CD14-positive monocyte (primary cell): ENCODE data around the gene OR2T29. TPM values are rescaled to one million over a fixed set of nuclear protein-coding genes. Genes with fewer than 3 reads are reported as not detected.
A peak's percentile ranks its signal among the peaks of the same experiment; 100 is the strongest.
"Not testable (repeated sequence)": the region's sequence is repeated elsewhere in the genome, so short reads cannot be mapped to it uniquely, and the experiment has no call there.

ENCODE experiments used
- DNase-seq, 3 donors: peaks; one replicate each; pipeline ENCODE4 v3.0.0-alpha.2; 2011 to 2022
- H2AFZ ChIP-seq: 2 replicates; pipeline ENCODE4 v1.6.0; 2012; ENCODE audit warnings: mild to moderate bottlenecking, low read depth, low read length, inconsistent platforms; ENCODE audit not compliant: insufficient read depth, poor library complexity, severe bottlenecking
- H3K27ac ChIP-seq, 2 donors: 1 replicate in 1 of 2; 2 replicates in 1 of 2; pipeline ENCODE4 v1.5.1; 2012 to 2013; ENCODE audit warnings: low read length in 2 of 2, control low read depth in 1 of 2, inconsistent platforms in 1 of 2, low read depth in 1 of 2, mild to moderate bottlenecking in 1 of 2
- H3K27me3 ChIP-seq, 2 donors: one replicate each; pipeline versions ENCODE4 v1.6.0 to v1.6.1; 2011 to 2013; ENCODE audit warnings: low read length in 2 of 2; ENCODE audit not compliant: control insufficient read depth in 2 of 2, insufficient read depth in 2 of 2
- H3K36me3 ChIP-seq, 2 donors: replicated peaks in 1 of 2; 1 replicate in 1 of 2; 2 replicates in 1 of 2; pipeline versions ENCODE4 v1.5.1 to v1.6.1; 2012 to 2013; ENCODE audit warnings: low read length in 2 of 2, control low read depth in 1 of 2, inconsistent platforms in 1 of 2, mild to moderate bottlenecking in 1 of 2; ENCODE audit not compliant: insufficient read depth in 2 of 2, control insufficient read depth in 1 of 2
- H3K4me1 ChIP-seq, 2 donors: 1 replicate in 1 of 2; 2 replicates in 1 of 2; pipeline versions ENCODE4 v1.5.1 to v1.6.1; 2012 to 2013; ENCODE audit warnings: low read length in 2 of 2, control low read depth in 1 of 2, inconsistent platforms in 1 of 2, mild to moderate bottlenecking in 1 of 2, moderate library complexity in 1 of 2; ENCODE audit not compliant: insufficient read depth in 2 of 2, control insufficient read depth in 1 of 2
- H3K4me2 ChIP-seq: replicated peaks from 2 replicates; pipeline ENCODE3; 2012; ENCODE audit warnings: low read length, moderate library complexity, mild to moderate bottlenecking; ENCODE audit not compliant: poor library complexity, severe bottlenecking; ENCODE audit errors: extremely low read depth
- H3K4me3 ChIP-seq, 3 experiments: fragments of 200-600 bp in 1 of 3; sonication (generic) in 1 of 3; replicated peaks in 1 of 3; 1 replicate in 2 of 3; 2 replicates in 1 of 3; pipeline ENCODE4 v1.5.1; 2011 to 2013; ENCODE audit warnings: low read length in 3 of 3, mild to moderate bottlenecking in 3 of 3, control low read depth in 2 of 3, low read depth in 2 of 3, inconsistent platforms in 1 of 3, moderate library complexity in 1 of 3
- H3K79me2 ChIP-seq: 2 replicates; pipeline ENCODE4 v1.6.0; 2012; ENCODE audit warnings: mild to moderate bottlenecking, control low read depth, inconsistent platforms, low read length, moderate library complexity; ENCODE audit not compliant: insufficient read depth
- H3K9ac ChIP-seq: 2 replicates; pipeline ENCODE4 v1.6.0; 2017; ENCODE audit warnings: low read length, mild to moderate bottlenecking; ENCODE audit not compliant: insufficient read depth, poor library complexity, severe bottlenecking
- H3K9me3 ChIP-seq, 2 donors: replicated peaks in 1 of 2; 1 replicate in 1 of 2; 2 replicates in 1 of 2; pipeline versions ENCODE4 v1.5.1 to v1.6.1; 2012 to 2013; ENCODE audit warnings: low read length in 2 of 2, control low read depth in 1 of 2; ENCODE audit not compliant: control insufficient read depth in 1 of 2, insufficient read depth in 1 of 2
- H4K20me1 ChIP-seq: 2 replicates; pipeline ENCODE4 v1.6.0; 2012; ENCODE audit warnings: mild to moderate bottlenecking, low read length, control low read depth, moderate library complexity; ENCODE audit not compliant: insufficient read depth
- H3K27ac Mint-ChIP-seq, 7 donors: one replicate each; pipeline ENCODE4 v1.8.0; 2020; ENCODE audit warnings: mild to moderate bottlenecking in 7 of 7, mixed read lengths in 7 of 7, moderate library complexity in 6 of 7, inconsistent platforms in 2 of 7
- H3K27me3 Mint-ChIP-seq, 3 donors: one replicate each; pipeline ENCODE4 v1.8.0; 2021 to 2022; ENCODE audit warnings: low read depth in 3 of 3, mild to moderate bottlenecking in 3 of 3, mixed read lengths in 3 of 3, moderate library complexity in 3 of 3, inconsistent platforms in 1 of 3
- H3K36me3 Mint-ChIP-seq, 2 donors: one replicate each; pipeline ENCODE4 v1.8.0; 2020; ENCODE audit warnings: mixed read lengths in 2 of 2, inconsistent platforms in 1 of 2, mild to moderate bottlenecking in 1 of 2
- H3K4me1 Mint-ChIP-seq: one replicate; pipeline ENCODE4 v1.8.0; 2020; ENCODE audit warnings: mild to moderate bottlenecking, mixed read lengths
- H3K4me3 Mint-ChIP-seq, 2 donors: one replicate each; pipeline ENCODE4 v1.8.0; 2020; ENCODE audit warnings: mild to moderate bottlenecking in 2 of 2, mixed read lengths in 2 of 2, moderate library complexity in 1 of 2
- H3K9me3 Mint-ChIP-seq, 7 donors: one replicate each; pipeline ENCODE4 v1.8.0; 2020 to 2022; ENCODE audit warnings: mixed read lengths in 7 of 7, mild to moderate bottlenecking in 6 of 7, moderate library complexity in 6 of 7, inconsistent platforms in 2 of 7
- WGBS: methylation state at CpG from one replicate; pipeline ENCODE4 v1.1.5; 2013; ENCODE audit warnings: missing lambda C conversion rate; ENCODE audit not compliant: insufficient coverage; 5-methylcytosine and 5-hydroxymethylcytosine counted together
- intact Hi-C, 2 donors: fragments of 100-400 bp; cut with micrococcal nuclease; formaldehyde crosslinking; loops; one replicate each; pipeline versions ENCODE4 v1.15.0 to v1.15.1; 2023
- polyA plus RNA-seq, 3 donors: library from polyadenylated mRNA; depleted of rRNA in 1 of 3; unstranded in 2 of 3; stranded (reverse) in 1 of 3; fragments of 300-500 nt in 2 of 3; fragments of >200 nt in 1 of 3; fragmentation: Illumina TruSeq in 2 of 3; gene quantifications; 1 replicate in 2 of 3; 2 replicates in 1 of 3; pipeline ENCODE4 v1.2.3, GENCODE V29; 2012 to 2021
- TF ChIP-seq, protein P1 (sequence below): fragments of 200-600 bp; IDR thresholded peaks from one replicate; pipeline ENCODE4 v1.8.0; 2022; ENCODE audit warnings: antibody characterized with exemption, mild to moderate bottlenecking

The OR2T29 gene
- polyA plus RNA-seq, 3 donors, result not detected

DNA sequence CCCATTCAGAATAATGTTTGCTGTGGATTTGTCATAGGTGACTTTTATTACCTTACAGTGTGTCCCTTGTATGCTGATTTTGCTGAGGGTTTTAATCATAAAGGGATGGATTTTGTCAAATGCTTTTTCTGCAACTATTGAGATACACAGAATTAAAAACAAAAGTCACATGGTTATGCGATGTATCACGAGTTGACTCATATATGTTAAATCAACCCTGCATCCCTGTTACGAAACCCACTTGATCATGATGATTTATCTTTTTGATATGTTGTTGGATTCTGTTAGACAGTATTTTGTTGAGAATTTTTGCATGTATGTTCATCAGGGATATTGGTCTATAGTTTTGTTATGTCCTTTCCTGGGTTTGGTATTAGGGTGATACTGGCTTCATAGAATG, 22.7 kb upstream of the OR2T29 start:
- intact Hi-C loops, result no loop called here
- Histone ChIP-seq H3K27ac (no peak overlapping the region), H3K79me2 (no peaks in the 10 kb centered on the region), H3K27me3 (no peaks in the 10 kb centered on the region), H3K36me3 (no peaks in the 10 kb centered on the region), H2AFZ (no peak overlapping the region), H3K4me2 (no peak overlapping the region), H3K9me3 (no peaks in the 10 kb centered on the region), H3K4me1 (no peaks in the 10 kb centered on the region), H3K4me3 (no peak overlapping the region), H4K20me1 (no peaks in the 10 kb centered on the region), H3K9ac (no peak overlapping the region)
- DNase-seq, result no peak
- TF ChIP-seq, protein P1, sequence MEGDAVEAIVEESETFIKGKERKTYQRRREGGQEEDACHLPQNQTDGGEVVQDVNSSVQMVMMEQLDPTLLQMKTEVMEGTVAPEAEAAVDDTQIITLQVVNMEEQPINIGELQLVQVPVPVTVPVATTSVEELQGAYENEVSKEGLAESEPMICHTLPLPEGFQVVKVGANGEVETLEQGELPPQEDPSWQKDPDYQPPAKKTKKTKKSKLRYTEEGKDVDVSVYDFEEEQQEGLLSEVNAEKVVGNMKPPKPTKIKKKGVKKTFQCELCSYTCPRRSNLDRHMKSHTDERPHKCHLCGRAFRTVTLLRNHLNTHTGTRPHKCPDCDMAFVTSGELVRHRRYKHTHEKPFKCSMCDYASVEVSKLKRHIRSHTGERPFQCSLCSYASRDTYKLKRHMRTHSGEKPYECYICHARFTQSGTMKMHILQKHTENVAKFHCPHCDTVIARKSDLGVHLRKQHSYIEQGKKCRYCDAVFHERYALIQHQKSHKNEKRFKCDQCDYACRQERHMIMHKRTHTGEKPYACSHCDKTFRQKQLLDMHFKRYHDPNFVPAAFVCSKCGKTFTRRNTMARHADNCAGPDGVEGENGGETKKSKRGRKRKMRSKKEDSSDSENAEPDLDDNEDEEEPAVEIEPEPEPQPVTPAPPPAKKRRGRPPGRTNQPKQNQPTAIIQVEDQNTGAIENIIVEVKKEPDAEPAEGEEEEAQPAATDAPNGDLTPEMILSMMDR, result no peak
- no CpG with 5 or more reads among the region's 3 CpGs for WGBS
- H3K4me3 Mint-ChIP-seq, result no peak overlapping the region
- peaks cover 0 to 3% (median 2%) of the 10 kb centered on the region in 7 donors for H3K9me3 Mint-ChIP-seq
- H3K36me3 Mint-ChIP-seq, result no peaks in the 10 kb centered on the region
- H3K27me3 Mint-ChIP-seq, result peaks cover 0 to 3% (median 0%) of the 10 kb centered on the region in 3 donors
- H3K27ac Mint-ChIP-seq, result no peak overlapping the region
- no peaks in the 10 kb centered on the region for H3K4me1 Mint-ChIP-seq

DNA sequence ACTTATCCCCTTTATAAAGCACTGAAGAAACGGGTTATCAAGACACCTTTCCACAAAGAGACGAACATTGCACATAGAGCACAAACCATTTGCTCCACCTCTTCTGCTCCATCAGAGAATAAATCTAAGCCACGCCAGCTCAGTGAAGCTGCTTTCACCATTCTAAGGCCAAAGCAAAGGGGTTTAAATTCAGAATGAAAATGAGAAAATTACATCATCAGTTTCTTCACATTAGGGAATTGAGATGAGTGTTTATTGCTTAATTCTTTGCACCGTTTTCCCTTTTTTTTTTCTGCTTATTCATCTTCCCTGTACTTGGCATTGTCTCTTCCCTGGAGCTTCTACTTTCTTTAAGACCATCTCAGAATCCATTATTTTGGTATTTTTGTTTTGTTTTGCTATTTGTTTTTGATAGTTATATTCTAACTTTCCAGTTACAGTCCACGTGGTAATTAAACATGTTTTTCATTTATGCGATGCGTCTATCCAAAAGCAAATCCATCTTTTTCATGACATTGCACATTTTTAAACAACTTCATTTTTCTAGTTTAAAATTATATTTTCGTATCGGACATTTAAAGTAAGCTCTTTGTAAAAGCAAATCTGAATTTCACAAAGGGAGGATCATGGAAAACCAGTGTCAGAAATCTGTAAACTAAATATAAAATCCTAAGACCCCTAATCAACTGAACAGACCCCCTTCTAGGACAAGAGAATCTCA, 13.8 kb upstream of the OR2T29 start:
- no peaks in the 10 kb centered on the region for H3K27me3 Mint-ChIP-seq
- Histone ChIP-seq H2AFZ (no peak overlapping the region), H3K27me3 (no peaks in the 10 kb centered on the region), H3K36me3 (no peaks in the 10 kb centered on the region), H3K4me2 (peak overlapping the region; percentile 25), H3K4me3 (peak overlapping the region in 1 of 3 experiments; percentile 42), H3K79me2 (no peaks in the 10 kb centered on the region), H3K9me3 (no peaks in the 10 kb centered on the region), H3K27ac (no peak overlapping the region), H3K9ac (no peak overlapping the region), H4K20me1 (no peaks in the 10 kb centered on the region), H3K4me1 (peaks cover 13 to 26% of the 10 kb centered on the region in 2 donors)
- H3K4me1 Mint-ChIP-seq, result peaks cover 16% of the 10 kb centered on the region
- H3K9me3 Mint-ChIP-seq, result peaks cover 0 to 2% (median 0%) of the 10 kb centered on the region in 7 donors
- H3K36me3 Mint-ChIP-seq, result no peaks in the 10 kb centered on the region
- TF ChIP-seq, protein P1, result no peak
- intact Hi-C loops, result no loop called here
- H3K27ac Mint-ChIP-seq, result peak overlapping the region in 6 of 7 donors; percentile 44 to 87 (median 66)
- DNase-seq, result peak; percentile 6 to 56 (median 24)
- peak overlapping the region in 1 of 2 donors; percentile 64 for H3K4me3 Mint-ChIP-seq
- WGBS, result 40% methylated on average over 1 of the region's 9 CpGs

DNA sequence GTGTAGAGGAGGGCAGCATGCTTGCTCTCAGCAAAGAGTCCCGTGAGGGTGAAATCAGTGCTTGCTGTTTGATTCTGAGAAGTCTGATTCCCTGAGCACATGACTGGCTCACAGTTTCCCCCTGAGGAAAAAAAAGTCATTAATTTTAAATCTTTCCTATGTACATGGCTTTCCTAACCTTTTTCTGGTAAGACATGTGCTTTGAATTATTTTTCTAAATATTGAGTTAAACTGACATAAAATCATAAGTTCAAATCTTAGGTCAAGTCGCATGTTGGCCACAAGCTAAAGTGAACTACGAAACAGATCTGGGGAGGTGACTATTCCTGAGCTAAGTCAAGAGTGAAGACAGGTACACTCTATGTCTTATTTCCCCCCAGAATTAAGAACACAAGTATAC, 12.1 kb upstream of the OR2T29 start, which contains the start of gene OR2T34:
Gene OR2T34 (minus strand): TSS at position 101 of the 400 bp plus-strand sequence. CDS start 0 bp downstream, at position 101.
- H4K20me1 ChIP-seq, H3K9me3 ChIP-seq, H3K27ac ChIP-seq, H3K79me2 ChIP-seq, H2AFZ ChIP-seq, intact Hi-C loops, H3K36me3 ChIP-seq, DNase-seq, H3K4me3 ChIP-seq, H3K36me3 Mint-ChIP-seq, H3K4me3 Mint-ChIP-seq, H3K9me3 Mint-ChIP-seq, H3K4me2 ChIP-seq, H3K27me3 Mint-ChIP-seq, H3K27me3 ChIP-seq, H3K9ac ChIP-seq: not testable (repeated sequence)
- Mint-ChIP-seq H3K4me1 (peaks cover 27% of the 10 kb centered on the region), H3K27ac (peak within 1 kb of the TSS in 1 of 7 donors; percentile 46)
- H3K4me1 ChIP-seq, result peaks cover 13 to 43% of the 10 kb centered on the region in 2 donors
- no CpG with 5 or more reads among the region's 3 CpGs for WGBS
